ENCODE data around the gene TBC1D22A.

DNA sequence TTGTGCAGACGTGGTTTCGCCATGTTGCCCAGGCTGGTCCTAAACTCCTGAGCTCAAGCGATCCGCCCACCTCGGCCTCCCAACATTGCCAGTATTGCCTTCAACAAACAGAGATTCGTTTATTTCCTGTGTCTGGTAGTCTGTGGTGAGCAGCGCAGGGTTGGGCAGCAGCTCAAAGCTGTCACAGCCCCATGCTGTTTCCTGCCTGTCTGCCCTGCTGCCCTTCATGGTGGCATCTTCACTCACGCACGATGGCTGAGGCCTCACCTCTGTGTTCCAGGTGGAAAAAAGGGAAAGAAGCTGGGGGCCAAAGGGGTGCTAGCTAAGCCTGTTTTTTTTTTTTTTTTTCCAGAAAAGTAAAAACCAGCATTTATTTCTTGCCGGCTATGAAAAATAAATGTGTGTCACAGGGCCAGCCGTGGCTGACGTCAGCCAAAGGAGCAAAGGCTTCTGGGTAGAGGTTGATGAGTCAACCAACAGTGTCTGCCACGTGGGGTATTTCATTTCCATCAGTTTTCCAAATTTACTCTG, 28.8 kb downstream of the TBC1D22A start:
- TF ChIP-seq, protein P1, sequence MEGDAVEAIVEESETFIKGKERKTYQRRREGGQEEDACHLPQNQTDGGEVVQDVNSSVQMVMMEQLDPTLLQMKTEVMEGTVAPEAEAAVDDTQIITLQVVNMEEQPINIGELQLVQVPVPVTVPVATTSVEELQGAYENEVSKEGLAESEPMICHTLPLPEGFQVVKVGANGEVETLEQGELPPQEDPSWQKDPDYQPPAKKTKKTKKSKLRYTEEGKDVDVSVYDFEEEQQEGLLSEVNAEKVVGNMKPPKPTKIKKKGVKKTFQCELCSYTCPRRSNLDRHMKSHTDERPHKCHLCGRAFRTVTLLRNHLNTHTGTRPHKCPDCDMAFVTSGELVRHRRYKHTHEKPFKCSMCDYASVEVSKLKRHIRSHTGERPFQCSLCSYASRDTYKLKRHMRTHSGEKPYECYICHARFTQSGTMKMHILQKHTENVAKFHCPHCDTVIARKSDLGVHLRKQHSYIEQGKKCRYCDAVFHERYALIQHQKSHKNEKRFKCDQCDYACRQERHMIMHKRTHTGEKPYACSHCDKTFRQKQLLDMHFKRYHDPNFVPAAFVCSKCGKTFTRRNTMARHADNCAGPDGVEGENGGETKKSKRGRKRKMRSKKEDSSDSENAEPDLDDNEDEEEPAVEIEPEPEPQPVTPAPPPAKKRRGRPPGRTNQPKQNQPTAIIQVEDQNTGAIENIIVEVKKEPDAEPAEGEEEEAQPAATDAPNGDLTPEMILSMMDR (IDR thresholded peaks at IDR 0.05): no peak
- no peak for TF ChIP-seq EP300 (IDR thresholded peaks at IDR 0.05)

Measured in gastroesophageal sphincter (tissue), 3 donors.